ENCODE data around the gene BPIFA1. TPM values are rescaled to one million over a fixed set of nuclear protein-coding genes. Genes with fewer than 3 reads are reported as not detected.

Gene BPIFA1
- total RNA-seq, 1 experiment from 2014 or later, result not detected

DNA sequence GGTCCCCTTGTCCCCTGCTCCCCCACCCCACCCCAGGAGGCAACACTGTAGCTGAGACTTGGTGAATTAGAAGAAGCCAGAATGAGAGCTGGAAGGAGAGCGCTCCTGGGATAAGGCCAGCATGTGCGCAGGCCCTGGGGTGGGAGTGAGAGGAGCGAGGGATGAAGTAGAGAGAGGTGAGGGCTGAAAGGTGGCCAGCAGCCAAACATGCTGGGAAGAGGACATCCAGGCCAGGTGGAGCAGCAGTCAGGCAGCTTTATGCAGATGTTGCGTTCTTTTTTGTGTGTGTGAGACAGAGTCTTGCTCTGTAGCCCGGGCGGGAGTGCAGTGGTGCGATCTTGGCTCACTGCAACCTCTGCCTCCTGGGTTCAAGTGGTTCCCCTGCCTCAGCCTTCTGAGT lies 45.0 kb downstream of the BPIFA1 start:
- ChIA-PET CTCF (interaction anchor here (0.9 to 1.7 kb wide), 3 partner anchors 11 to 18 kb away, joined by 3 to 5 read pairs (median 4); no protein-coding TSS in a partner anchor), POLR2A (no interaction called here)
- Mint-ChIP-seq H3K27ac (no peak overlapping the region), H3K27me3 (ENCODE audit: low read depth) (no peaks in the 10 kb centered on the region), H3K36me3 (no peaks in the 10 kb centered on the region), H3K9me3 (no peaks in the 10 kb centered on the region), H3K4me1 (peaks cover 22% of the 10 kb centered on the region), H3K4me3 (no peak overlapping the region)
- no peak for ATAC-seq
- DNase-seq (ENCODE audit: low spot score), result no peak
- TF ChIP-seq FOXK1 (CRISPR knock-in tag; IDR thresholded peaks at IDR 0.05), result no peak

DNA sequence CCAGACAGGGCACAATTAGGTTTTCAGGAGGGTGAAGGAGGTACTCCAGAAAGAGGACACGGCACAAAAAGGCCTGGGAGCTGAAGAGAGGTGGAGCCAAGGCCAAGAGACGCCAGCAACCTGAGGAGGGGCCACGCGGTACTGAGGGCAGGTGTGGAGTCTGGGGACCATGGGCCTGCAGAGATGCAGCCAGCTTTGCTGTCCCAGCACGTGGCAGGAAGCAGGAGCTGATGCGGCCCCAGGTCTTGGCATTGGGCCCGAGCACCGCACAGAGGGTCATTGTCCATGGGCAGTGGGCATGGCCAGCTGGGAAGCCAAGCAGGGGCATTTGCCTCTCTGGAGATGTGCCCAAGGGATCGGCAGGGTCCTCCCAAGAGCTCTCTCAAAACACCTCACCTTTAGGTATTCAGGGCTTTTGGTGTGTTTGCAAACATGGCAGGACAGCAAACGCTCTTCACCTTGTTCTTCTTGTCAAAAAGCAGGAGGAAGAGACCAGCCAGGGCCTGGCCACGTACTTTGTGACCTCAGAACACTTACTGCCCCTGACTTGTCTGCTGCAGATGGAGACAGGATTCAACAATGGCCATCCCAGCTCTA lies 45.9 kb downstream of the BPIFA1 start:
- H3K36me3 Mint-ChIP-seq, result no peaks in the 10 kb centered on the region
- no peak overlapping the region for H3K27ac Mint-ChIP-seq
- peaks cover 15% of the 10 kb centered on the region for H3K4me1 Mint-ChIP-seq
- no peak for DNase-seq (ENCODE audit: low spot score)
- ATAC-seq, result no peak
- no peaks in the 10 kb centered on the region for H3K9me3 Mint-ChIP-seq
- no peaks in the 10 kb centered on the region for H3K27me3 Mint-ChIP-seq (ENCODE audit: low read depth)
- ChIA-PET POLR2A (no interaction called here), CTCF (interaction anchor here (0.9 to 1.7 kb wide), 2 partner anchors 10 to 19 kb away, joined by 4 to 5 read pairs; no protein-coding TSS in a partner anchor)
- no peak for TF ChIP-seq ESRRA (CRISPR knock-in tag; IDR thresholded peaks at IDR 0.05; ENCODE audit: borderline replicate concordance)
- TF ChIP-seq, protein P1, sequence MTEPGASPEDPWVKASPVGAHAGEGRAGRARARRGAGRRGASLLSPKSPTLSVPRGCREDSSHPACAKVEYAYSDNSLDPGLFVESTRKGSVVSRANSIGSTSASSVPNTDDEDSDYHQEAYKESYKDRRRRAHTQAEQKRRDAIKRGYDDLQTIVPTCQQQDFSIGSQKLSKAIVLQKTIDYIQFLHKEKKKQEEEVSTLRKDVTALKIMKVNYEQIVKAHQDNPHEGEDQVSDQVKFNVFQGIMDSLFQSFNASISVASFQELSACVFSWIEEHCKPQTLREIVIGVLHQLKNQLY (CRISPR knock-in tag; IDR thresholded peaks at IDR 0.05), result no peak
- H3K4me3 Mint-ChIP-seq, result no peak overlapping the region

DNA sequence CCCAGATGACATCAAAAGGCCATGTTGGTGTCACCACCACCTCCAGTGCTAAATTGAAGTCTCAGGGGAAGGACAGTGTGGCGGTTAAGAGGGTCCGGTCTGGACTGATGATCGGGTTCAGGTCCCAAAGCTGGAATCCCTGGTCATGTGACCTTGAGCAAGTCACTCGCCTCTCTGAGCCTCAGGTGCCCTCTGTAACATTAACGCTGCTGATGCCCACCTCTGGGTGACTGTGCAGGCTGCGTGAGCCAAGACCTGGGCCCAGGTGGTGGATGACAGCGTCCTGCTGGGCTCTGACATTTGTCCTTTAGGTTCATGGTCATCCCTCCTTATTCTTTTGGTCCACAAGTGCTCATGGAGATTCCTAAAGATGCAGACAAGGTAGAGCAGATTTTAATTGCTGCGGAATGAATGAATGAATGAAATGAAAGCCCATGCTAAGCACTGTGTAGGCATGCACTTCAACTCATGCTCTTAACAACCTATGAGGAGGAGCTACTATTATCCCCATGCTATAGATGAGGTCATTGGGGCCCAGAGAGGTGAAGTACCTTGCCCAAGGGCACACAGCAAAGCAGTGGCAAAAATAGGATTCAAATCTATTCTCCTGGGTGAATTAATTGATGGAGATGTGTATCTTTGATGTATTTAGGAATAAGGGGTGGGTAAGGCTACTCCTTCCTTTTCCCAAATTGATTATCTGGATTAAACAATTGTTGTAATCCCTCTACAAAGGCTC lies 46.6 kb downstream of the BPIFA1 start:
- TF ChIP-seq, protein P2, sequence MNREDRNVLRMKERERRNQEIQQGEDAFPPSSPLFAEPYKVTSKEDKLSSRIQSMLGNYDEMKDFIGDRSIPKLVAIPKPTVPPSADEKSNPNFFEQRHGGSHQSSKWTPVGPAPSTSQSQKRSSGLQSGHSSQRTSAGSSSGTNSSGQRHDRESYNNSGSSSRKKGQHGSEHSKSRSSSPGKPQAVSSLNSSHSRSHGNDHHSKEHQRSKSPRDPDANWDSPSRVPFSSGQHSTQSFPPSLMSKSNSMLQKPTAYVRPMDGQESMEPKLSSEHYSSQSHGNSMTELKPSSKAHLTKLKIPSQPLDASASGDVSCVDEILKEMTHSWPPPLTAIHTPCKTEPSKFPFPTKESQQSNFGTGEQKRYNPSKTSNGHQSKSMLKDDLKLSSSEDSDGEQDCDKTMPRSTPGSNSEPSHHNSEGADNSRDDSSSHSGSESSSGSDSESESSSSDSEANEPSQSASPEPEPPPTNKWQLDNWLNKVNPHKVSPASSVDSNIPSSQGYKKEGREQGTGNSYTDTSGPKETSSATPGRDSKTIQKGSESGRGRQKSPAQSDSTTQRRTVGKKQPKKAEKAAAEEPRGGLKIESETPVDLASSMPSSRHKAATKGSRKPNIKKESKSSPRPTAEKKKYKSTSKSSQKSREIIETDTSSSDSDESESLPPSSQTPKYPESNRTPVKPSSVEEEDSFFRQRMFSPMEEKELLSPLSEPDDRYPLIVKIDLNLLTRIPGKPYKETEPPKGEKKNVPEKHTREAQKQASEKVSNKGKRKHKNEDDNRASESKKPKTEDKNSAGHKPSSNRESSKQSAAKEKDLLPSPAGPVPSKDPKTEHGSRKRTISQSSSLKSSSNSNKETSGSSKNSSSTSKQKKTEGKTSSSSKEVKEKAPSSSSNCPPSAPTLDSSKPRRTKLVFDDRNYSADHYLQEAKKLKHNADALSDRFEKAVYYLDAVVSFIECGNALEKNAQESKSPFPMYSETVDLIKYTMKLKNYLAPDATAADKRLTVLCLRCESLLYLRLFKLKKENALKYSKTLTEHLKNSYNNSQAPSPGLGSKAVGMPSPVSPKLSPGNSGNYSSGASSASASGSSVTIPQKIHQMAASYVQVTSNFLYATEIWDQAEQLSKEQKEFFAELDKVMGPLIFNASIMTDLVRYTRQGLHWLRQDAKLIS (CRISPR knock-in tag; IDR thresholded peaks at IDR 0.05; ENCODE audit: borderline replicate concordance), result no peak
- TF ChIP-seq CBFB (CRISPR knock-in tag; IDR thresholded peaks at IDR 0.05; ENCODE audit: low read depth) (no peak), HMGA2 (CRISPR knock-in tag; IDR thresholded peaks at IDR 0.05) (no peak), FOXP4 (CRISPR knock-in tag; IDR thresholded peaks at IDR 0.05) (no peak), ZNF263 (CRISPR knock-in tag; IDR thresholded peaks at IDR 0.05; ENCODE audit: low read depth) (no peak), JUN (CRISPR knock-in tag; IDR thresholded peaks at IDR 0.05) (no peak), TEAD1 (CRISPR knock-in tag; IDR thresholded peaks at IDR 0.05) (no peak)
- TF ChIP-seq, protein P3, sequence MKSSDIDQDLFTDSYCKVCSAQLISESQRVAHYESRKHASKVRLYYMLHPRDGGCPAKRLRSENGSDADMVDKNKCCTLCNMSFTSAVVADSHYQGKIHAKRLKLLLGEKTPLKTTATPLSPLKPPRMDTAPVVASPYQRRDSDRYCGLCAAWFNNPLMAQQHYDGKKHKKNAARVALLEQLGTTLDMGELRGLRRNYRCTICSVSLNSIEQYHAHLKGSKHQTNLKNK (CRISPR knock-in tag; IDR thresholded peaks at IDR 0.05), result no peak
- TF ChIP-seq, protein P4, sequence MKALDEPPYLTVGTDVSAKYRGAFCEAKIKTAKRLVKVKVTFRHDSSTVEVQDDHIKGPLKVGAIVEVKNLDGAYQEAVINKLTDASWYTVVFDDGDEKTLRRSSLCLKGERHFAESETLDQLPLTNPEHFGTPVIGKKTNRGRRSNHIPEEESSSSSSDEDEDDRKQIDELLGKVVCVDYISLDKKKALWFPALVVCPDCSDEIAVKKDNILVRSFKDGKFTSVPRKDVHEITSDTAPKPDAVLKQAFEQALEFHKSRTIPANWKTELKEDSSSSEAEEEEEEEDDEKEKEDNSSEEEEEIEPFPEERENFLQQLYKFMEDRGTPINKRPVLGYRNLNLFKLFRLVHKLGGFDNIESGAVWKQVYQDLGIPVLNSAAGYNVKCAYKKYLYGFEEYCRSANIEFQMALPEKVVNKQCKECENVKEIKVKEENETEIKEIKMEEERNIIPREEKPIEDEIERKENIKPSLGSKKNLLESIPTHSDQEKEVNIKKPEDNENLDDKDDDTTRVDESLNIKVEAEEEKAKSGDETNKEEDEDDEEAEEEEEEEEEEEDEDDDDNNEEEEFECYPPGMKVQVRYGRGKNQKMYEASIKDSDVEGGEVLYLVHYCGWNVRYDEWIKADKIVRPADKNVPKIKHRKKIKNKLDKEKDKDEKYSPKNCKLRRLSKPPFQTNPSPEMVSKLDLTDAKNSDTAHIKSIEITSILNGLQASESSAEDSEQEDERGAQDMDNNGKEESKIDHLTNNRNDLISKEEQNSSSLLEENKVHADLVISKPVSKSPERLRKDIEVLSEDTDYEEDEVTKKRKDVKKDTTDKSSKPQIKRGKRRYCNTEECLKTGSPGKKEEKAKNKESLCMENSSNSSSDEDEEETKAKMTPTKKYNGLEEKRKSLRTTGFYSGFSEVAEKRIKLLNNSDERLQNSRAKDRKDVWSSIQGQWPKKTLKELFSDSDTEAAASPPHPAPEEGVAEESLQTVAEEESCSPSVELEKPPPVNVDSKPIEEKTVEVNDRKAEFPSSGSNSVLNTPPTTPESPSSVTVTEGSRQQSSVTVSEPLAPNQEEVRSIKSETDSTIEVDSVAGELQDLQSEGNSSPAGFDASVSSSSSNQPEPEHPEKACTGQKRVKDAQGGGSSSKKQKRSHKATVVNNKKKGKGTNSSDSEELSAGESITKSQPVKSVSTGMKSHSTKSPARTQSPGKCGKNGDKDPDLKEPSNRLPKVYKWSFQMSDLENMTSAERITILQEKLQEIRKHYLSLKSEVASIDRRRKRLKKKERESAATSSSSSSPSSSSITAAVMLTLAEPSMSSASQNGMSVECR (CRISPR knock-in tag; IDR thresholded peaks at IDR 0.05; ENCODE audit: borderline replicate concordance), result no peak
- DNase-seq (ENCODE audit: low spot score) (no peak), ATAC-seq (no peak)
- POLR2A ChIA-PET, result no interaction called here
- no peak overlapping the region for H3K4me3 Mint-ChIP-seq
- peaks cover 14% of the 10 kb centered on the region for H3K4me1 Mint-ChIP-seq
- H3K36me3 Mint-ChIP-seq, result no peaks in the 10 kb centered on the region
- no peaks in the 10 kb centered on the region; the same call in 1 of the 2 replicates for H3K27me3 Mint-ChIP-seq (ENCODE audit: low read depth)
- H3K9me3 Mint-ChIP-seq, result no peaks in the 10 kb centered on the region
- CTCF ChIA-PET, result interaction anchor here (0.8 to 1.7 kb wide), 2 partner anchors 10 to 20 kb away, joined by 5 read pairs; no protein-coding TSS in a partner anchor
- no peak overlapping the region for H3K27ac Mint-ChIP-seq
